CD8-positive, alpha-beta memory T cell (primary cell): Measurements from ENCODE around the gene CFAP157. TPM values are rescaled to one million over a fixed set of nuclear protein-coding genes. Genes with fewer than 3 reads are reported as not detected.
"Not testable (repeated sequence)": the region's sequence is repeated elsewhere in the genome, so short reads cannot be mapped to it uniquely, and the experiment has no call there.

Source experiments
- CTCF ChIA-PET: fragments of 350-600 bp; sonication (Branson Sonifier 250); formaldehyde crosslinking; loops from one replicate; lab custom pipeline; 2021; ENCODE audit warnings: antibody characterized with exemption; lab: Charles Lee
- POLR2A ChIA-PET: fragments of 350-600 bp; sonication (Branson Sonifier 250); formaldehyde crosslinking; loops from one replicate; lab custom pipeline; 2021; ENCODE audit warnings: antibody characterized with exemption; lab: Charles Lee
- DNase-seq, 5 donors: peaks; one replicate each; pipeline versions ENCODE4 v3.0.0 to v3.0.0-alpha.2; 2020 to 2022; ENCODE audit warnings: mixed read lengths in 1 of 5
- H3K27ac ChIP-seq: one replicate; pipeline ENCODE4 v1.7.0; 2013; ENCODE audit warnings: low read depth, mild to moderate bottlenecking, low read length, moderate library complexity
- H3K27me3 ChIP-seq: 2 replicates; pipeline ENCODE4 v1.7.0; 2013; ENCODE audit warnings: low read length, mild to moderate bottlenecking; ENCODE audit not compliant: insufficient read depth, poor library complexity, severe bottlenecking
- H3K36me3 ChIP-seq: 2 replicates; pipeline ENCODE4 v1.7.0; 2013; ENCODE audit warnings: mild to moderate bottlenecking, low read length, moderate library complexity; ENCODE audit not compliant: insufficient read depth
- H3K4me1 ChIP-seq: 2 replicates; pipeline ENCODE4 v1.7.0; 2013; ENCODE audit warnings: mild to moderate bottlenecking, low read length, moderate library complexity; ENCODE audit not compliant: insufficient read depth
- H3K4me3 ChIP-seq: 2 replicates; pipeline ENCODE4 v1.7.0; 2013; ENCODE audit warnings: mild to moderate bottlenecking, low read length
- H3K9me3 ChIP-seq: 2 replicates; pipeline ENCODE4 v1.7.0; 2013; ENCODE audit warnings: mild to moderate bottlenecking, low read length
- H3K27ac Mint-ChIP-seq, 8 donors: one replicate each; pipeline ENCODE4 v1.8.0; 2020 to 2021; ENCODE audit warnings: mixed read lengths in 8 of 8, mild to moderate bottlenecking in 6 of 8, inconsistent platforms in 3 of 8, moderate library complexity in 3 of 8
- H3K27me3 Mint-ChIP-seq, 2 donors: one replicate each; pipeline ENCODE4 v1.8.0; 2020 to 2021; ENCODE audit warnings: mixed read lengths in 2 of 2, mild to moderate bottlenecking in 1 of 2, moderate library complexity in 1 of 2
- H3K36me3 Mint-ChIP-seq, 3 donors: one replicate each; pipeline ENCODE4 v1.8.0; 2020 to 2021; ENCODE audit warnings: mixed read lengths in 3 of 3, inconsistent platforms in 1 of 3, mild to moderate bottlenecking in 1 of 3
- H3K4me1 Mint-ChIP-seq, 3 donors: one replicate each; pipeline ENCODE4 v1.8.0; 2020 to 2021; ENCODE audit warnings: mixed read lengths in 3 of 3, inconsistent platforms in 1 of 3, mild to moderate bottlenecking in 1 of 3
- H3K4me3 Mint-ChIP-seq, 7 donors: one replicate each; pipeline ENCODE4 v1.8.0; 2020 to 2021; ENCODE audit warnings: mixed read lengths in 7 of 7, mild to moderate bottlenecking in 6 of 7, moderate library complexity in 4 of 7, inconsistent platforms in 2 of 7
- H3K9me3 Mint-ChIP-seq, 5 donors: one replicate each; pipeline ENCODE4 v1.8.0; 2020 to 2022; ENCODE audit warnings: mixed read lengths in 5 of 5, mild to moderate bottlenecking in 3 of 5, moderate library complexity in 2 of 5, inconsistent platforms in 1 of 5
- polyA plus RNA-seq: library from polyadenylated mRNA; unstranded; fragments of 300-500 nt; fragmentation: Illumina TruSeq; gene quantifications from one replicate; pipeline ENCODE4 v1.2.3, GENCODE V29; 2021
- total RNA-seq, 2 experiments: library from RNA; stranded (reverse); gene quantifications; one replicate each; pipeline ENCODE4 v1.2.3, GENCODE V29; 2021

CFAP157 gene
- total and polyA plus RNA-seq, 3 experiments from 2014 or later = 0.33 TPM; not detected in 2

GRCh38 chr9:127753148-127753547, 46.4 kb downstream of the CFAP157 start:
- DNase-seq = no peak
- Histone ChIP-seq H3K27ac (no peak overlapping the region), H3K27me3 (no peaks in the 10 kb centered on the region), H3K4me3 (no peak overlapping the region), H3K36me3 (peaks cover 35% of the 10 kb centered on the region), H3K4me1 (peaks cover 2% of the 10 kb centered on the region), H3K9me3 (no peaks in the 10 kb centered on the region)
- Mint-ChIP-seq H3K4me1 (peaks cover 10 to 20% (median 17%) of the 10 kb centered on the region in 3 donors), H3K9me3 (no peaks in the 10 kb centered on the region), H3K36me3 (peaks cover 4 to 60% (median 5%) of the 10 kb centered on the region in 3 donors), H3K4me3 (no peak overlapping the region), H3K27ac (peak overlapping the region in 7 of 8 donors; percentile 17 to 79 (median 58)), H3K27me3 (no peaks in the 10 kb centered on the region)
- POLR2A ChIA-PET = no interaction called here
- CTCF ChIA-PET = no interaction called here

GRCh38 chr9:127753622-127754021, 46.8 kb downstream of the CFAP157 start:
- peaks cover 4 to 58% (median 5%) of the 10 kb centered on the region in 3 donors for H3K36me3 Mint-ChIP-seq
- POLR2A ChIA-PET = no interaction called here
- H3K9me3 ChIP-seq = no peaks in the 10 kb centered on the region

GRCh38 chr9:127754099-127755060, 47.6 kb downstream of the CFAP157 start:
- peaks cover 22% of the 10 kb centered on the region for H3K36me3 ChIP-seq
- ChIA-PET CTCF (no interaction called here), POLR2A (no interaction called here)
- no peaks in the 10 kb centered on the region for H3K27me3 Mint-ChIP-seq
- H3K27ac Mint-ChIP-seq = no peak overlapping the region
- no peak overlapping the region for H3K27ac ChIP-seq
- H3K4me3 Mint-ChIP-seq = no peak overlapping the region
- H3K4me1 Mint-ChIP-seq = peaks cover 18 to 25% (median 21%) of the 10 kb centered on the region in 3 donors
- H3K4me1 ChIP-seq = no peaks in the 10 kb centered on the region
- no peaks in the 10 kb centered on the region for H3K27me3 ChIP-seq
- no peaks in the 10 kb centered on the region for H3K9me3 ChIP-seq
- H3K36me3 Mint-ChIP-seq = peaks cover 4 to 57% (median 5%) of the 10 kb centered on the region in 3 donors
- H3K9me3 Mint-ChIP-seq = no peaks in the 10 kb centered on the region
- no peak overlapping the region for H3K4me3 ChIP-seq
- no peak for DNase-seq

More at GRCh38 chr9:127753622-127754021, 46.8 kb downstream of the CFAP157 start:
- Histone ChIP-seq H3K36me3 (peaks cover 30% of the 10 kb centered on the region), H3K4me1 (no peaks in the 10 kb centered on the region), H3K4me3 (no peak overlapping the region), H3K27ac (no peak overlapping the region), H3K27me3 (no peaks in the 10 kb centered on the region)
- no peak for DNase-seq
- no peaks in the 10 kb centered on the region for H3K27me3 Mint-ChIP-seq
- H3K9me3 Mint-ChIP-seq = no peaks in the 10 kb centered on the region
- peak overlapping the region in 1 of 8 donors; percentile 54 for H3K27ac Mint-ChIP-seq
- no peak overlapping the region for H3K4me3 Mint-ChIP-seq
- CTCF ChIA-PET = no interaction called here
- peaks cover 14 to 21% (median 19%) of the 10 kb centered on the region in 3 donors for H3K4me1 Mint-ChIP-seq

- H3K36me3 ChIP-seq = peaks cover 15% of the 10 kb centered on the region
- DNase-seq = no peak
- Mint-ChIP-seq H3K9me3 (no peaks in the 10 kb centered on the region), H3K4me3 (no peak overlapping the region), H3K36me3 (peaks cover 3 to 55% (median 3%) of the 10 kb centered on the region in 3 donors), H3K27ac (peak overlapping the region in 1 of 8 donors; percentile 79), H3K4me1 (peaks cover 16 to 23% (median 19%) of the 10 kb centered on the region in 3 donors), H3K27me3 (no peaks in the 10 kb centered on the region)
- H3K9me3 ChIP-seq = no peaks in the 10 kb centered on the region
- CTCF ChIA-PET = interaction anchor here (2.5 kb wide), 1 partner anchor 20 kb away, joined by 9 read pairs; the partner anchor contains the start of gene TOR2A
- no peaks in the 10 kb centered on the region for H3K27me3 ChIP-seq
- H3K27ac ChIP-seq = no peak overlapping the region
- POLR2A ChIA-PET = no interaction called here
- H3K4me3 ChIP-seq = no peak overlapping the region
- H3K4me1 ChIP-seq = no peaks in the 10 kb centered on the region
Measured at GRCh38 chr9:127755061-127756060, 48.6 kb downstream of the CFAP157 start.

DNA sequence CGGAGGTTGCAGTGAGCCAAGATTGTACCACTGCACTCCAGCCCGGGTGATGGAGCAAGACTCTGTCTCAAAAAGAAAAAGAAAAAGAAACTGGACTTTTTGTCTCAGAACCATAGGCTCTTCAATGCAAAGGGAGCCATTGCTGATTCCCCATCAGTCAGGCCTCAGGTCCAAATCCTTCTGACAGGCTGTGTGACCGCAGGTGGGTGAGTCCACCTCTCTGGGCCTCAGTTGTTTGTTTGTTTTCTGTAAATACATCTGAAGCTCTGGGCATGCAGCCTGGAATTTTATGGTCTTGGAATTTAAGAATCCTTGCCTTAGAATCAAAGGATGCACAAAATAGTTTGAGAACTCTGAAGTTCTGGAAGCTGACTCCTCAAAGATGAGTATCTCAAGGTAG, 49.4 kb downstream of the CFAP157 start:
- H3K4me1 ChIP-seq = no peaks in the 10 kb centered on the region

GRCh38 chr9:127756776-127757175, 50.0 kb downstream of the CFAP157 start:
- DNase-seq, H3K27ac ChIP-seq, H3K9me3 ChIP-seq, H3K27me3 Mint-ChIP-seq, H3K4me3 ChIP-seq, H3K4me3 Mint-ChIP-seq, H3K4me1 ChIP-seq, H3K9me3 Mint-ChIP-seq, H3K36me3 ChIP-seq, H3K27me3 ChIP-seq: not testable (repeated sequence)
- ChIA-PET POLR2A (interaction anchor here (0.7 kb wide), 1 partner anchor 159 kb away, joined by 3 read pairs; no protein-coding TSS in a partner anchor), CTCF (interaction anchor here (1.0 to 2.5 kb wide), 7 partner anchors 10 to 34 kb away, joined by 3 to 9 read pairs (median 4); partner anchors contain the start of genes CDK9 and TOR2A)
- Mint-ChIP-seq H3K36me3 (peaks cover 0 to 50% (median 0%) of the 10 kb centered on the region in 3 donors), H3K27ac (peak overlapping the region in 2 of 8 donors; percentile 69 to 81), H3K4me1 (peaks cover 8 to 23% (median 14%) of the 10 kb centered on the region in 3 donors)

More for the DNA sequence above, 49.4 kb downstream of the CFAP157 start:
- peaks cover 10% of the 10 kb centered on the region for H3K36me3 ChIP-seq
- H3K27ac ChIP-seq = no peak overlapping the region
- ChIA-PET CTCF (interaction anchor here (1.4 to 2.5 kb wide), 2 partner anchors 21 to 29 kb away, joined by 3 to 9 read pairs; partner anchors contain the start of genes CDK9 and TOR2A), POLR2A (no interaction called here)
- no peak overlapping the region for H3K4me3 ChIP-seq
- Mint-ChIP-seq H3K9me3 (no peaks in the 10 kb centered on the region), H3K36me3 (peaks cover 0 to 50% (median 0%) of the 10 kb centered on the region in 3 donors), H3K4me3 (no peak overlapping the region), H3K4me1 (peaks cover 12 to 22% (median 18%) of the 10 kb centered on the region in 3 donors), H3K27ac (no peak overlapping the region), H3K27me3 (no peaks in the 10 kb centered on the region)
- H3K27me3 ChIP-seq = no peaks in the 10 kb centered on the region
- DNase-seq = no peak
- no peaks in the 10 kb centered on the region for H3K9me3 ChIP-seq

- Mint-ChIP-seq H3K27me3 (peaks cover 0 to 2% of the 10 kb centered on the region in 2 donors), H3K36me3 (peaks cover 0 to 49% (median 3%) of the 10 kb centered on the region in 3 donors), H3K9me3 (no peaks in the 10 kb centered on the region), H3K4me1 (peaks cover 25 to 35% (median 25%) of the 10 kb centered on the region in 3 donors), H3K27ac (peak overlapping the region in 7 of 8 donors; percentile 10 to 87 (median 64)), H3K4me3 (no peak overlapping the region)
- Histone ChIP-seq H3K27me3 (no peaks in the 10 kb centered on the region), H3K4me1 (peaks cover 11% of the 10 kb centered on the region), H3K36me3 (peaks cover 5% of the 10 kb centered on the region), H3K27ac (no peak overlapping the region), H3K9me3 (no peaks in the 10 kb centered on the region), H3K4me3 (no peak overlapping the region)
- POLR2A ChIA-PET = interaction anchor here (1.5 kb wide), 1 partner anchor 10 kb away, joined by 3 read pairs; no protein-coding TSS in a partner anchor
- no peak for DNase-seq
- CTCF ChIA-PET = interaction anchor here (0.9 to 2.5 kb wide), 3 partner anchors 8 to 24 kb away, joined by 3 to 6 read pairs (median 4); partner anchors contain the start of gene TOR2A
Measured at GRCh38 chr9:127758843-127759242, 52.1 kb downstream of the CFAP157 start.
